ENCODE data around the gene RARB.

DNA sequence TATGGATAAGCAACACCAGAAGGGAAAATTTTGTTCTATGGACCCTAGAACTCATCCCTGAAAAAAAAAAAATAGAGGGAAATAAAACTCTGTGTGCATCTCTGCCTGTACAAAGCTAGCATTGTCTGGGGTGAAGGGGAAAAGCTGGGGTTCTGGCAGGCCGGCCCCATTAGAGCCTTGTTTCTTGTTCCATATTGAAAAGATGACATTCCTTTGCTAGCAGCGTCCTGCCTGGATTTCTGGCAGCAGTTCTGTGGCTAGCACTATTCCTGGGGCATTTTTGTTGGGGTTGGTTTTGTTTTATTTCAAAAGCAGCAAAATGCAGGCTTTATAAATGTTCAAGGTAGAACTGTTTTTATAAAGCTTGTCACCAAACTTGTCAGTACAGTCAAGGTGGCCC, 45.2 kb downstream of the RARB start:
- TF ChIP-seq POLR2AphosphoS5 (IDR thresholded peaks at IDR 0.05; ENCODE audit: borderline replicate concordance, low read depth, low read length) (no peak), FOXP2 (optimal IDR thresholded peaks at IDR 0.05; ENCODE audit: control extremely low read depth, extremely low read length, insufficient read depth) (no peak), EZH2 (IDR thresholded peaks at IDR 0.05) (no peak)
